Measurements from ENCODE around the gene TAX1BP1. TPM values are rescaled to one million over a fixed set of nuclear protein-coding genes. Genes with fewer than 3 reads are reported as not detected.

TAX1BP1 gene
- total and polyA plus RNA-seq, 2 of the 13 experiments (the other 11 are each of a cell fraction or from before 2014, with no cell fraction given) = 95.2 to 98.9 TPM

- DNase-seq (ENCODE audit: low spot score) (no peak), ATAC-seq (no peak), FAIRE-seq (no peak)
- Histone ChIP-seq H4K20me1 (ENCODE audit: insufficient read depth, low read length) (no peaks in the 10 kb centered on the region), H3K27me3 (ENCODE audit: control insufficient read depth in 1 of 2, insufficient read depth in 2 of 2, low read length in 2 of 2) (peaks cover 0 to 54% of the 10 kb centered on the region in 2 experiments; a peak in 4 of 5 replicates), H3K79me2 (ENCODE audit: insufficient read depth, low read length) (no peaks in the 10 kb centered on the region), H3K27ac (ENCODE audit: extremely low read length, insufficient read depth, low read length) (no peak overlapping the region), H3K9ac (ENCODE audit: insufficient read depth, low read depth, low read length) (no peak overlapping the region), H2AFZ (ENCODE audit: low read length) (no peak overlapping the region), H3K36me3 (replicated peaks in 1 of 2; ENCODE audit: control insufficient read depth in 1 of 2, insufficient read depth in 2 of 2, low read length in 2 of 2) (no peaks in the 10 kb centered on the region), H3K9me3 (ENCODE audit: low read length) (no peaks in the 10 kb centered on the region), H3K4me1 (ENCODE audit: insufficient read depth, low read length) (no peaks in the 10 kb centered on the region), H3K4me2 (ENCODE audit: low read depth, low read length) (no peak overlapping the region), H3K4me3 (replicated peaks in 1 of 3; ENCODE audit: insufficient read depth in 1 of 3, low read depth in 2 of 3, low read length in 3 of 3) (no peak overlapping the region)
- BruUV-seq (replicated peaks) = no TSS peak
- 56% methylated on average over 17 of the region's 17 CpGs for whole genome bisulfite sequencing (ENCODE audit: low lambda C conversion rate)
- intact Hi-C loops (cut with micrococcal nuclease; ENCODE audit: unreplicated experiment) = no loop called here
- ChIA-PET CTCF (ENCODE audit: low intra/inter-chr PET ratio, low total read pairs) (no interaction called here), POLR2A (no interaction called here)
- in situ Hi-C loops (cut with HindIII; ENCODE audit: extremely low pct_ligation_motif_present, low pct_unique_long_range_greater_than_20kb) = no loop called here
- TF ChIP-seq RXRA (CRISPR knock-in tag; IDR thresholded peaks at IDR 0.05) (no peak), TCF12 (IDR thresholded peaks at IDR 0.05) (no peak), TCF12 (CRISPR knock-in tag; IDR thresholded peaks at IDR 0.05) (no peak), HIVEP1 (CRISPR knock-in tag; IDR thresholded peaks at IDR 0.05) (no peak), GABPA (IDR thresholded peaks at IDR 0.05; ENCODE audit: low read depth, low read length) (no peak), GABPA (CRISPR knock-in tag; IDR thresholded peaks at IDR 0.05; ENCODE audit: low read depth) (no peak)
These were observed 132.7 kb downstream of the TAX1BP1 start for GRCh38 chr7:27872356-27873275.

GRCh38 chr7:27873981-27874957, 134.3 kb downstream of the TAX1BP1 start:
- Histone ChIP-seq H3K4me2 (ENCODE audit: low read depth, low read length) (no peak overlapping the region), H3K4me3 (replicated peaks in 1 of 3; ENCODE audit: insufficient read depth in 1 of 3, low read depth in 2 of 3, low read length in 3 of 3) (no peak overlapping the region), H4K20me1 (ENCODE audit: insufficient read depth, low read length) (no peaks in the 10 kb centered on the region), H3K4me1 (ENCODE audit: insufficient read depth, low read length) (no peaks in the 10 kb centered on the region), H3K36me3 (replicated peaks in 1 of 2; ENCODE audit: control insufficient read depth in 1 of 2, insufficient read depth in 2 of 2, low read length in 2 of 2) (no peaks in the 10 kb centered on the region), H3K9ac (ENCODE audit: insufficient read depth, low read depth, low read length) (no peak overlapping the region), H3K27ac (ENCODE audit: extremely low read length, insufficient read depth, low read length) (no peak overlapping the region), H3K9me3 (ENCODE audit: low read length) (no peaks in the 10 kb centered on the region), H3K79me2 (ENCODE audit: insufficient read depth, low read length) (no peaks in the 10 kb centered on the region), H3K27me3 (ENCODE audit: control insufficient read depth in 1 of 2, insufficient read depth in 2 of 2, low read length in 2 of 2) (peaks cover 0 to 54% of the 10 kb centered on the region in 2 experiments; a peak in 4 of 5 replicates), H2AFZ (ENCODE audit: low read length) (no peak overlapping the region)
- POLR2A ChIA-PET = no interaction called here
- no TSS peak for BruUV-seq (replicated peaks)
- intact Hi-C loops (cut with micrococcal nuclease; ENCODE audit: unreplicated experiment) = no loop called here
- CTCF ChIA-PET (ENCODE audit: low intra/inter-chr PET ratio, low total read pairs) = no interaction called here
- DNase-seq (ENCODE audit: low spot score) (no peak), ATAC-seq (no peak), FAIRE-seq (no peak)
- 41% methylated on average over 11 of the region's 13 CpGs for WGBS (ENCODE audit: low lambda C conversion rate)
- in situ Hi-C loops (cut with HindIII; ENCODE audit: extremely low pct_ligation_motif_present, low pct_unique_long_range_greater_than_20kb) = no loop called here
- TF ChIP-seq MATR3 (CRISPR knock-in tag; IDR thresholded peaks at IDR 0.05) (no peak), ZNF513 (CRISPR knock-in tag; conservative IDR thresholded peaks at IDR 0.05) (no peak), ZNF317 (CRISPR knock-in tag; IDR thresholded peaks at IDR 0.05) (no peak), HNF4G (IDR thresholded peaks at IDR 0.05; ENCODE audit: borderline replicate concordance, low read depth, low read length) (no peak), HNF4G (CRISPR knock-in tag; IDR thresholded peaks at IDR 0.05; ENCODE audit: borderline replicate concordance, low read depth) (no peak), ZKSCAN8 (CRISPR knock-in tag; IDR thresholded peaks at IDR 0.05; ENCODE audit: borderline replicate concordance) (no peak), ELF3 (CRISPR knock-in tag; IDR thresholded peaks at IDR 0.05) (no peak), ZNF691 (CRISPR knock-in tag; IDR thresholded peaks at IDR 0.05; ENCODE audit: borderline replicate concordance, low read depth) (no peak), POLR2AphosphoS2 (IDR thresholded peaks at IDR 0.05; ENCODE audit: low read depth, low read length) (no peak), NFYC (CRISPR knock-in tag; IDR thresholded peaks at IDR 0.05) (no peak)
